ENCODE measurements around the gene SOD3. TPM values are rescaled to one million over a fixed set of nuclear protein-coding genes. Genes with fewer than 3 reads are reported as not detected.

The SOD3 gene
- total and polyA plus RNA-seq, 9 of the 15 experiments (the other 6 are each of a cell fraction or from before 2014, with no cell fraction given) = 0.10 to 0.31 (median 0.24) TPM; not detected in 6

DNA sequence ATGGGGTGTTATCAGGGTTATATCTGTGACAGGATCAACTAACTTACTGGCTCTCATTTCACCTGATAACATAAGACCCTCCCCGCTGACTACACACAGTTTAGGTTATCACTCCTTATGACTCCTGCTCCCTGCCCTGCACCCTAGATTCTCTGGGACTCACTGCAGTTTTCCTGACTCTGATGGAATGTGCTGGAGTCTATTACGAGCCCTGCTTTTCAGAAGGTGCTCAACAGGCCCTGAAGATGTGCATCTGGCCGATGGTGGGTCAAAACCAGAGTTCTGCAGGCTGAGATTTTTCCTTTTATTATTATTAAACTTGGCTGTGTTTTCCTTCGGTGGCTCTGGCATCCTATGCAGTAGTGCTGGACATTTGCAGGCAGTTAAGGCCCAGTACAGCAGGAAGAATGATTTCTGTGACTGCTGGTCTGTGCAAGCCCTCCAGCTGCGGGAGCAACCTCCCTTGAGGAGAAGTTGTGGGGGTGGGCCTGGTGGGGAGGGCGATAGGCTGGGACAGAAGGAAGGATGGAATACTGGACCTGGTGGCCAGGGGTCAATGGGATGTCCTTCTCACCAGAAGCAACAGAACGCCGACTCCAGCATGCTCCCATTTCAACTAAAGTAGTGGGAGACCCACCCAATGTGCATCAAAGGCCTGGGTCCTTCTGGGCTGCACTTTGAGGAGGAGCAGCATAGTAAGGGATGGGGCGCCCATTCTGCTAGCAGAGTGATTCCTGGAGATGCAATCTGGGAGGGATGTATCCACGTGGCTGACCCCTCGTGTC lies 11.0 kb downstream of the SOD3 start (continued):
- TF ChIP-seq, protein P1, sequence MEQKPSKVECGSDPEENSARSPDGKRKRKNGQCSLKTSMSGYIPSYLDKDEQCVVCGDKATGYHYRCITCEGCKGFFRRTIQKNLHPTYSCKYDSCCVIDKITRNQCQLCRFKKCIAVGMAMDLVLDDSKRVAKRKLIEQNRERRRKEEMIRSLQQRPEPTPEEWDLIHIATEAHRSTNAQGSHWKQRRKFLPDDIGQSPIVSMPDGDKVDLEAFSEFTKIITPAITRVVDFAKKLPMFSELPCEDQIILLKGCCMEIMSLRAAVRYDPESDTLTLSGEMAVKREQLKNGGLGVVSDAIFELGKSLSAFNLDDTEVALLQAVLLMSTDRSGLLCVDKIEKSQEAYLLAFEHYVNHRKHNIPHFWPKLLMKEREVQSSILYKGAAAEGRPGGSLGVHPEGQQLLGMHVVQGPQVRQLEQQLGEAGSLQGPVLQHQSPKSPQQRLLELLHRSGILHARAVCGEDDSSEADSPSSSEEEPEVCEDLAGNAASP (IDR thresholded peaks at IDR 0.05) = no peak
- TF ChIP-seq TBL1XR1 (IDR thresholded peaks at IDR 0.05; ENCODE audit: low read length in 2 of 2) (no peak), ATF4 (CRISPR knock-in tag; IDR thresholded peaks at IDR 0.05) (no peak), FOS (IDR thresholded peaks at IDR 0.05; ENCODE audit: extremely low read depth, insufficient read length) (no peak), BMI1 (IDR thresholded peaks at IDR 0.05; ENCODE audit: low read length) (no peak), WHSC1 (IDR thresholded peaks at IDR 0.05; ENCODE audit: low read length) (no peak), ZNF785 (CRISPR knock-in tag; IDR thresholded peaks at IDR 0.05) (no peak), ZNF586 (CRISPR knock-in tag; conservative IDR thresholded peaks at IDR 0.05) (no peak)
- TF ChIP-seq, protein P2, sequence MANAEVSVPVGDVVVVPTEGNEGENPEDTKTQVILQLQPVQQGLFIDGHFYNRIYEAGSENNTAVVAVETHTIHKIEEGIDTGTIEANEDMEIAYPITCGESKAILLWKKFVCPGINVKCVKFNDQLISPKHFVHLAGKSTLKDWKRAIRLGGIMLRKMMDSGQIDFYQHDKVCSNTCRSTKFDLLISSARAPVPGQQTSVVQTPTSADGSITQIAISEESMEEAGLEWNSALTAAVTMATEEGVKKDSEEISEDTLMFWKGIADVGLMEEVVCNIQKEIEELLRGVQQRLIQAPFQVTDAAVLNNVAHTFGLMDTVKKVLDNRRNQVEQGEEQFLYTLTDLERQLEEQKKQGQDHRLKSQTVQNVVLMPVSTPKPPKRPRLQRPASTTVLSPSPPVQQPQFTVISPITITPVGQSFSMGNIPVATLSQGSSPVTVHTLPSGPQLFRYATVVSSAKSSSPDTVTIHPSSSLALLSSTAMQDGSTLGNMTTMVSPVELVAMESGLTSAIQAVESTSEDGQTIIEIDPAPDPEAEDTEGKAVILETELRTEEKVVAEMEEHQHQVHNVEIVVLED (CRISPR knock-in tag; IDR thresholded peaks at IDR 0.05) = no peak

All from K562 (cell line).